HepG2 (cell line): ENCODE data around the gene DDX18.

ENCODE experiments used
- ATF1 ChIP-seq: IDR thresholded peaks from 2 replicates; pipeline ENCODE4 v1.6.1; 2016; ENCODE audit warnings: mild to moderate bottlenecking, control low read depth
- BCL3 ChIP-seq: sonication (generic); formaldehyde crosslinking; IDR thresholded peaks from 2 replicates; pipeline ENCODE4 v1.5.1; 2020; ENCODE audit warnings: mild to moderate bottlenecking, missing genetic modification reagents, moderate library complexity
- ETV6 ChIP-seq: sonication (generic); formaldehyde crosslinking; conservative IDR thresholded peaks from 2 replicates; pipeline ENCODE4 v1.4.0; 2020; ENCODE audit warnings: missing genetic modification reagents
- EZH2 ChIP-seq: conservative IDR thresholded peaks from 2 replicates; pipeline ENCODE4 v1.6.1; 2012; ENCODE audit warnings: mild to moderate bottlenecking, low read depth, low read length, moderate library complexity
- NFATC3 ChIP-seq: sonication (generic); formaldehyde crosslinking; IDR thresholded peaks from 2 replicates; pipeline ENCODE4 v1.5.1; 2020; ENCODE audit warnings: mild to moderate bottlenecking, missing genetic modification reagents
- POLR2A ChIP-seq, 2 experiments: IDR thresholded peaks; 2 replicates each; pipeline ENCODE4 v1.6.1; 2011; ENCODE audit warnings: low read depth in 2 of 2, low read length in 2 of 2, mild to moderate bottlenecking in 1 of 2, moderate library complexity in 1 of 2; ENCODE audit not compliant: insufficient read depth in 1 of 2
- RAD21 ChIP-seq: fragments of 450-650 bp; formaldehyde crosslinking; IDR thresholded peaks from 2 replicates; pipeline ENCODE4 v1.5.0; 2020; ENCODE audit warnings: mild to moderate bottlenecking
- RELA ChIP-seq: sonication (generic); formaldehyde crosslinking; IDR thresholded peaks from 2 replicates; pipeline ENCODE4 v1.4.0; 2020; ENCODE audit warnings: missing genetic modification reagents
- SYNCRIP ChIP-seq: fragments of 200-400 bp; formaldehyde crosslinking; IDR thresholded peaks from 2 replicates; pipeline ENCODE4 v1.6.1; 2018; ENCODE audit warnings: mild to moderate bottlenecking, low read depth, low read length; ENCODE audit not compliant: insufficient read depth
- TCF7 ChIP-seq: sonication (generic); IDR thresholded peaks from 2 replicates; pipeline ENCODE4 v1.6.1; 2016; ENCODE audit warnings: antibody characterized with exemption, low read depth
- ZNF101 ChIP-seq: sonication (generic); formaldehyde crosslinking; IDR thresholded peaks from 2 replicates; pipeline ENCODE4 v1.4.0; 2020; ENCODE audit warnings: mild to moderate bottlenecking, low read depth, missing genetic modification reagents, borderline replicate concordance

- TF ChIP-seq NFATC3 (no peak), ZNF101 (no peak), EZH2 (no peak), ETV6 (no peak), ATF1 (no peak), BCL3 (no peak), SYNCRIP (no peak), RELA (CRISPR knock-in tag) (no peak), RAD21 (CRISPR knock-in tag) (no peak), POLR2A (IDR thresholded peaks at IDR 0.05; ENCODE audit: insufficient read depth in 1 of 2, low read depth in 2 of 2, low read length in 2 of 2) (no peak), TCF7 (no peak)
Measured at GRCh38 chr2:117853873-117854272, 39.4 kb downstream of the DDX18 start.
